ENCODE measurements around the gene DAAM2. TPM values are rescaled to one million over a fixed set of nuclear protein-coding genes. Genes with fewer than 3 reads are reported as not detected.

Gene DAAM2
- total RNA-seq, 2 experiments from 2014 or later = not detected

- Histone ChIP-seq H3K27ac (ENCODE audit: low read depth in 1 of 2, low read length in 2 of 2) (no peak overlapping the region), H3K4me1 (ENCODE audit: insufficient read depth, low read length) (peaks cover 7% of the 10 kb centered on the region), H3K4me3 (ENCODE audit: low read length) (no peak overlapping the region), H3K36me3 (ENCODE audit: insufficient read depth, low read length) (no peaks in the 10 kb centered on the region), H3K27me3 (ENCODE audit: control insufficient read depth in 1 of 2, insufficient read depth in 2 of 2, low read length in 2 of 2) (peaks cover 0 to 5% of the 10 kb centered on the region in 2 experiments), H3K9me3 (ENCODE audit: control insufficient read depth in 1 of 2, insufficient read depth in 1 of 2, low read length in 2 of 2) (peaks cover 0 to 7% of the 10 kb centered on the region in 2 experiments)
- ChIA-PET POLR2A (no interaction called here), CTCF (no interaction called here)
- no peaks in the 10 kb centered on the region for H3K27me3 Mint-ChIP-seq
- peak overlapping the region; percentile 81 for H3K27ac Mint-ChIP-seq
- ATAC-seq (ENCODE audit: poor library complexity) (no peak), DNase-seq (no peak)
- intact Hi-C loops (cut with DNase I, micrococcal nuclease) = no loop called here
- H3K9me3 Mint-ChIP-seq = no peaks in the 10 kb centered on the region
- TF ChIP-seq CTCF (IDR thresholded peaks at IDR 0.05) = no peak
- peaks cover 29% of the 10 kb centered on the region for H3K4me1 Mint-ChIP-seq (ENCODE audit: low read depth)
- peak overlapping the region; percentile 91 for H3K4me3 Mint-ChIP-seq
- H3K36me3 Mint-ChIP-seq (ENCODE audit: low read depth) = no peaks in the 10 kb centered on the region
Measured at GRCh38 chr6:39932386-39932910, 140.3 kb downstream of the DAAM2 start.

GRCh38 chr6:39933669-39934130, 141.5 kb downstream of the DAAM2 start:
- peak overlapping the region; percentile 91 for H3K4me3 Mint-ChIP-seq
- H3K4me3 ChIP-seq (ENCODE audit: low read length) = peak overlapping the region; percentile 50
- no peak overlapping the region for H3K27ac ChIP-seq (ENCODE audit: low read depth in 1 of 2, low read length in 2 of 2)
- no peaks in the 10 kb centered on the region for H3K36me3 Mint-ChIP-seq (ENCODE audit: low read depth)
- H3K9me3 ChIP-seq (ENCODE audit: control insufficient read depth in 1 of 2, insufficient read depth in 1 of 2, low read length in 2 of 2) = peaks cover 0 to 7% of the 10 kb centered on the region in 2 experiments
- peaks cover 29% of the 10 kb centered on the region for H3K4me1 Mint-ChIP-seq (ENCODE audit: low read depth)
- H3K27me3 ChIP-seq (ENCODE audit: control insufficient read depth in 1 of 2, insufficient read depth in 2 of 2, low read length in 2 of 2) = peaks cover 0 to 5% of the 10 kb centered on the region in 2 experiments
- H3K27me3 Mint-ChIP-seq = no peaks in the 10 kb centered on the region
- H3K36me3 ChIP-seq (ENCODE audit: insufficient read depth, low read length) = no peaks in the 10 kb centered on the region
- no peak for TF ChIP-seq CTCF (IDR thresholded peaks at IDR 0.05)
- ChIA-PET POLR2A (no interaction called here), CTCF (no interaction called here)
- H3K9me3 Mint-ChIP-seq = no peaks in the 10 kb centered on the region
- no peak for DNase-seq
- ATAC-seq (ENCODE audit: poor library complexity) = peak; percentile 41
- H3K27ac Mint-ChIP-seq = peak overlapping the region; percentile 81
- peaks cover 7% of the 10 kb centered on the region for H3K4me1 ChIP-seq (ENCODE audit: insufficient read depth, low read length)
- intact Hi-C loops (cut with DNase I, micrococcal nuclease) = loop anchor here in 1 of 2 experiments (2.0 kb wide), 1 partner anchor 209 kb away; the partner anchor contains the start of gene KIF6

GRCh38 chr6:39934131-39934757, 142.1 kb downstream of the DAAM2 start, which contains the start of gene MOCS1:
Gene MOCS1 (minus strand): TSS chr6:39934462. CDS start chr6:39934417, 45 bp downstream.
- ChIA-PET POLR2A (no interaction called here), CTCF (no interaction called here)
- H3K27me3 ChIP-seq (ENCODE audit: control insufficient read depth in 1 of 2, insufficient read depth in 2 of 2, low read length in 2 of 2) = peaks cover 0 to 5% of the 10 kb centered on the region in 2 experiments
- ATAC-seq (ENCODE audit: poor library complexity) = peak; percentile 78
- Mint-ChIP-seq H3K4me3 (peak within 1 kb of the TSS; percentile 91), H3K36me3 (ENCODE audit: low read depth) (no peaks in the 10 kb centered on the region), H3K4me1 (ENCODE audit: low read depth) (peaks cover 29% of the 10 kb centered on the region), H3K9me3 (no peaks in the 10 kb centered on the region), H3K27me3 (no peaks in the 10 kb centered on the region), H3K27ac (peak within 1 kb of the TSS; percentile 81)
- peaks cover 0 to 7% of the 10 kb centered on the region in 2 experiments for H3K9me3 ChIP-seq (ENCODE audit: control insufficient read depth in 1 of 2, insufficient read depth in 1 of 2, low read length in 2 of 2)
- intact Hi-C loops (cut with DNase I, micrococcal nuclease) = loop anchor here in 1 of 2 experiments (2.0 kb wide), 1 partner anchor 209 kb away; the partner anchor contains the start of gene KIF6
- peaks cover 7% of the 10 kb centered on the region for H3K4me1 ChIP-seq (ENCODE audit: insufficient read depth, low read length)
- TF ChIP-seq CTCF (IDR thresholded peaks at IDR 0.05) = no peak
- no peaks in the 10 kb centered on the region for H3K36me3 ChIP-seq (ENCODE audit: insufficient read depth, low read length)
- no peak within 1 kb of the TSS for H3K27ac ChIP-seq (ENCODE audit: low read depth in 1 of 2, low read length in 2 of 2)
- peak within 1 kb of the TSS; percentile 50 for H3K4me3 ChIP-seq (ENCODE audit: low read length)
- DNase-seq = peak in 10 of 14 experiments; percentile 19 to 64 (median 34)
